ENCODE data around the gene GRIK4.

The GRIK4 gene

GRCh38 chr11:120571476-120571875, 59.9 kb downstream of the GRIK4 start:
- no peaks in the 10 kb centered on the region for H3K27me3 ChIP-seq (ENCODE audit: insufficient read depth, low read length, poor library complexity, severe bottlenecking)
- no peaks in the 10 kb centered on the region for H3K79me2 ChIP-seq (ENCODE audit: insufficient read depth, low read length)
- H3K9me3 ChIP-seq (ENCODE audit: insufficient read depth, low read depth, low read length): no peaks in the 10 kb centered on the region
- no peak overlapping the region for H3K9ac ChIP-seq (ENCODE audit: low read depth, low read length, poor library complexity, severe bottlenecking)
- H4K20me1 ChIP-seq (ENCODE audit: insufficient read depth, low read length, poor library complexity, severe bottlenecking): no peaks in the 10 kb centered on the region
- no peak overlapping the region for H2AFZ ChIP-seq (ENCODE audit: low read length)
- no peaks in the 10 kb centered on the region for H3K36me3 ChIP-seq (ENCODE audit: insufficient read depth, low read length)
- no peaks in the 10 kb centered on the region for H3K4me1 ChIP-seq (ENCODE audit: insufficient read depth, low read length, poor library complexity, severe bottlenecking)
- H3K9me2 ChIP-seq (replicated peaks; ENCODE audit: low read depth, low read length): no peaks in the 10 kb centered on the region
- H3K4me3 ChIP-seq (ENCODE audit: low read length, poor library complexity, severe bottlenecking): no peak overlapping the region
- no peak overlapping the region for H3K4me2 ChIP-seq (ENCODE audit: low read depth, low read length, poor library complexity, severe bottlenecking)
- TF ChIP-seq, protein P1, sequence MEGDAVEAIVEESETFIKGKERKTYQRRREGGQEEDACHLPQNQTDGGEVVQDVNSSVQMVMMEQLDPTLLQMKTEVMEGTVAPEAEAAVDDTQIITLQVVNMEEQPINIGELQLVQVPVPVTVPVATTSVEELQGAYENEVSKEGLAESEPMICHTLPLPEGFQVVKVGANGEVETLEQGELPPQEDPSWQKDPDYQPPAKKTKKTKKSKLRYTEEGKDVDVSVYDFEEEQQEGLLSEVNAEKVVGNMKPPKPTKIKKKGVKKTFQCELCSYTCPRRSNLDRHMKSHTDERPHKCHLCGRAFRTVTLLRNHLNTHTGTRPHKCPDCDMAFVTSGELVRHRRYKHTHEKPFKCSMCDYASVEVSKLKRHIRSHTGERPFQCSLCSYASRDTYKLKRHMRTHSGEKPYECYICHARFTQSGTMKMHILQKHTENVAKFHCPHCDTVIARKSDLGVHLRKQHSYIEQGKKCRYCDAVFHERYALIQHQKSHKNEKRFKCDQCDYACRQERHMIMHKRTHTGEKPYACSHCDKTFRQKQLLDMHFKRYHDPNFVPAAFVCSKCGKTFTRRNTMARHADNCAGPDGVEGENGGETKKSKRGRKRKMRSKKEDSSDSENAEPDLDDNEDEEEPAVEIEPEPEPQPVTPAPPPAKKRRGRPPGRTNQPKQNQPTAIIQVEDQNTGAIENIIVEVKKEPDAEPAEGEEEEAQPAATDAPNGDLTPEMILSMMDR (conservative IDR thresholded peaks at IDR 0.05; ENCODE audit: low read length): no peak
- TF ChIP-seq EZH2phosphoT487 (IDR thresholded peaks at IDR 0.05; ENCODE audit: borderline replicate concordance): no peak
- H3F3A ChIP-seq (ENCODE audit: low read depth): no peaks in the 10 kb centered on the region

- Histone ChIP-seq H3K36me3 (ENCODE audit: insufficient read depth, low read length) (no peaks in the 10 kb centered on the region), H3K9me3 (ENCODE audit: insufficient read depth, low read depth, low read length) (no peaks in the 10 kb centered on the region), H3K9ac (ENCODE audit: low read depth, low read length, poor library complexity, severe bottlenecking) (no peak overlapping the region), H3F3A (ENCODE audit: low read depth) (no peaks in the 10 kb centered on the region), H4K20me1 (ENCODE audit: insufficient read depth, low read length, poor library complexity, severe bottlenecking) (no peaks in the 10 kb centered on the region), H3K4me1 (ENCODE audit: insufficient read depth, low read length, poor library complexity, severe bottlenecking) (no peaks in the 10 kb centered on the region), H3K4me2 (ENCODE audit: low read depth, low read length, poor library complexity, severe bottlenecking) (no peak overlapping the region), H3K4me3 (ENCODE audit: low read length, poor library complexity, severe bottlenecking) (no peak overlapping the region), H3K27me3 (ENCODE audit: insufficient read depth, low read length, poor library complexity, severe bottlenecking) (no peaks in the 10 kb centered on the region), H2AFZ (ENCODE audit: low read length) (no peak overlapping the region), H3K79me2 (ENCODE audit: insufficient read depth, low read length) (no peaks in the 10 kb centered on the region), H3K9me2 (replicated peaks; ENCODE audit: low read depth, low read length) (no peaks in the 10 kb centered on the region)
- no peak for TF ChIP-seq EZH2phosphoT487 (IDR thresholded peaks at IDR 0.05; ENCODE audit: borderline replicate concordance)
- TF ChIP-seq, protein P1 (conservative IDR thresholded peaks at IDR 0.05; ENCODE audit: low read length): no peak
Measured at GRCh38 chr11:120573756-120574354, 62.3 kb downstream of the GRIK4 start.

DNA sequence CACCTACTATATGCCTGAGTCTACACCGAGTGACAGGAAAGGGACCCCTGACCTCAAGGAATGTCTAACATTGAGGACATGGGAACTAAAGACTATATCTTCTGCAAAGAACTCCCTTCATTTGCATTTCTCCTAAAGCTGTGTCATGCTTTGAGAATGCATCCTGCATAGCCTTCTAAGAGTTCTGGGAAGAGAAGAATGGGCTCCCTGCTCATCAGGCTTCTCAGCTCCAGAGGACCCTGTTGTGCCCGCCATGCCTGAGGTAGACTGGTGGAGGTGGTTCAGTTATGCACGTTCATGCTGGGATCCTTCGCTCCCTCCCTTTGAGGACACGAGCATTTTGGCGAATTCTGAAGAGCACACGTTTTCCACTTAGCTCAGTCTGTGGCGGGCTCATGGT, 63.3 kb downstream of the GRIK4 start:
- Histone ChIP-seq H3K9ac (ENCODE audit: low read depth, low read length, poor library complexity, severe bottlenecking) (no peak overlapping the region), H2AFZ (ENCODE audit: low read length) (no peak overlapping the region), H3K9me3 (ENCODE audit: insufficient read depth, low read depth, low read length) (no peaks in the 10 kb centered on the region), H3F3A (ENCODE audit: low read depth) (no peaks in the 10 kb centered on the region), H3K27me3 (ENCODE audit: insufficient read depth, low read length, poor library complexity, severe bottlenecking) (no peaks in the 10 kb centered on the region), H3K4me3 (ENCODE audit: low read length, poor library complexity, severe bottlenecking) (no peak overlapping the region), H3K36me3 (ENCODE audit: insufficient read depth, low read length) (no peaks in the 10 kb centered on the region), H3K4me2 (ENCODE audit: low read depth, low read length, poor library complexity, severe bottlenecking) (no peak overlapping the region), H4K20me1 (ENCODE audit: insufficient read depth, low read length, poor library complexity, severe bottlenecking) (no peaks in the 10 kb centered on the region), H3K79me2 (ENCODE audit: insufficient read depth, low read length) (no peaks in the 10 kb centered on the region), H3K9me2 (replicated peaks; ENCODE audit: low read depth, low read length) (no peaks in the 10 kb centered on the region), H3K4me1 (ENCODE audit: insufficient read depth, low read length, poor library complexity, severe bottlenecking) (no peaks in the 10 kb centered on the region)
- no peak for TF ChIP-seq EZH2phosphoT487 (IDR thresholded peaks at IDR 0.05; ENCODE audit: borderline replicate concordance)
- TF ChIP-seq, protein P1 (conservative IDR thresholded peaks at IDR 0.05; ENCODE audit: low read length): no peak
